ENCODE results near the gene C1QTNF8.

DNA sequence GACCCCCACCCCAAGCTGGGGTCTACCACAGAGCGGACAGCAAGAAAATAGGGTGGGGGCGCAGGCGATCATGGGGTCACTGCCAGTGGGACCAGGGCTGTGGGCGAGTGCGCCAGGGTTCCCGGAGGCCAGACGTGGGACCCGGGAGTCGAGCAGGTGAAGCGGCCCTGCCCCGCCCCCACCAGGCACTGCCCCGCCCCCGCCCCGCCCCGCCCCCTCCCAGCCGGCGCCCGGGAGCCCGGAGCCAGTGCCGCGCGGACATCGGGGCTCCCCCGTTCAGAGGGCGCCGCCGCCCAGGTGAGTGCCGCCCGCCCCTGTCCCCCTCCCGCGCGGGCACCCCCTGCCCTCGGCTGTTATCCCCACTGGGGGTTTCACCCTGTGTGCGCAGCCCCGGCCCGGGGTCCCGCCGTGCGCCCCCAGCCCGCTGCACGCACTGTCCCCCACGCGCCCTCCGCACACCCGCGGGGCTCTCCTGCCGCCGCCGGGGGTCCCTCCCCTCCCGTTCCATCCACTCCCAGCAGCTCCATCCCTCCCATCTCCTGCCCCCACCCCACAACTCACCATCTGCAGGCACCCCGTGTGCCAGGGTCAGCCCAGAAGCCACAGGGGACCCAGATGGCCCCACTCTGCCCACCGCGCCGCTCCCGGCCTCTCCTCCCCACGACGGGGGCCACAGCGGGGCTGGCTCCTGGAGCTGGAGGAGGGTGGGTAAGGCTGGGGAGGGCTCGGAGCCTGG is 23.4 kb downstream of the C1QTNF8 start, which contains the start of gene SSTR5:
- TF ChIP-seq CTCF (conservative IDR thresholded peaks at IDR 0.05; ENCODE audit: low read depth, low read length) (no peak), EZH2 (IDR thresholded peaks at IDR 0.05; ENCODE audit: low read length, unreplicated experiment) (no peak)
